SU-DHL-6 (cell line): Measurements from ENCODE around the gene NCEH1.

Source experiments
- H2AFZ ChIP-seq: fragments of 200-600 bp; sonication (generic); 2 replicates; pipeline ENCODE4 v1.6.1; 2014; ENCODE audit warnings: low read depth, mild to moderate bottlenecking, moderate library complexity, mixed read lengths, antibody characterized with exemption, low read length; ENCODE audit not compliant: severe bottlenecking
- H3F3A ChIP-seq: fragments of 200-600 bp; shearing (Covaris generic); 2 replicates; pipeline ENCODE4 v1.6.0; 2016; ENCODE audit warnings: antibody characterized with exemption, mild to moderate bottlenecking; ENCODE audit not compliant: insufficient read depth
- H3K27ac ChIP-seq: fragments of 200-600 bp; sonication (generic); 2 replicates; pipeline ENCODE4 v1.5.1; 2016; ENCODE audit warnings: low read depth, mild to moderate bottlenecking, low read length, moderate library complexity, mixed read lengths
- H3K27me3 ChIP-seq: fragments of 200-600 bp; sonication (generic), shearing (Covaris generic); 2 replicates; pipeline ENCODE4 v1.6.0; 2014; ENCODE audit warnings: mild to moderate bottlenecking, low read length
- H3K36me3 ChIP-seq: fragments of 200-600 bp; sonication (generic); 2 replicates; pipeline ENCODE4 v1.6.1; 2014; ENCODE audit warnings: mild to moderate bottlenecking, low read length, mixed read lengths
- H3K4me2 ChIP-seq: fragments of 300-600, 200-600 bp; shearing (Covaris generic), sonication (generic); 2 replicates; pipeline ENCODE4 v1.6.0; 2014; ENCODE audit warnings: low read length, low read depth, mild to moderate bottlenecking; ENCODE audit not compliant: poor library complexity, severe bottlenecking
- H3K4me3 ChIP-seq: fragments of 200-600 bp; sonication (generic); 2 replicates; pipeline ENCODE4 v1.5.1; 2014; ENCODE audit warnings: antibody characterized with exemption, low read length, mild to moderate bottlenecking, mixed read lengths; ENCODE audit not compliant: insufficient read depth, poor library complexity, severe bottlenecking
- H3K79me2 ChIP-seq: fragments of 200-600 bp; sonication (generic); 2 replicates; pipeline ENCODE4 v1.6.1; 2014; ENCODE audit warnings: mild to moderate bottlenecking, low read length, moderate library complexity; ENCODE audit not compliant: insufficient read depth
- H3K9ac ChIP-seq: fragments of 200-600 bp; sonication (generic); 2 replicates; pipeline ENCODE4 v1.7.0; 2014; ENCODE audit warnings: mild to moderate bottlenecking, low read length
- H3K9me2 ChIP-seq: fragments of 200-600 bp; sonication (generic); replicated peaks from 2 replicates; pipeline ENCODE4 v1.6.1; 2014; ENCODE audit warnings: low read length; ENCODE audit not compliant: insufficient read depth
- H3K9me3 ChIP-seq: fragments of 200-600 bp; sonication (generic); 2 replicates; pipeline ENCODE4 v1.6.1; 2014; ENCODE audit warnings: low read length, mixed read lengths; ENCODE audit not compliant: insufficient read depth
- H4K20me1 ChIP-seq: fragments of 200-600 bp; sonication (generic); 2 replicates; pipeline ENCODE4 v1.6.1; 2014; ENCODE audit warnings: low read depth, mild to moderate bottlenecking, antibody characterized with exemption, low read length, moderate library complexity, mixed read lengths
- CTCF ChIP-seq: fragments of 200-600 bp; sonication (generic); IDR thresholded peaks from one replicate; pipeline ENCODE4 v1.5.1; 2017; ENCODE audit warnings: antibody characterized with exemption, mild to moderate bottlenecking, low read length, moderate library complexity; ENCODE audit not compliant: insufficient read depth, poor library complexity, severe bottlenecking
- EZH2phosphoT487 ChIP-seq: fragments of 200-600 bp; sonication (generic), shearing (Covaris generic); conservative IDR thresholded peaks from 2 replicates; pipeline ENCODE4 v1.6.1; 2018; ENCODE audit warnings: mild to moderate bottlenecking, antibody characterized with exemption, low read length, moderate library complexity, mixed read lengths

NCEH1 gene

GRCh38 chr3:172614340-172615274 lies 96.3 kb downstream of the NCEH1 start:
- Histone ChIP-seq H3K9ac (no peak overlapping the region), H2AFZ (no peak overlapping the region), H4K20me1 (no peaks in the 10 kb centered on the region), H3K36me3 (no peaks in the 10 kb centered on the region), H3K9me2 (no peaks in the 10 kb centered on the region), H3F3A (no peaks in the 10 kb centered on the region), H3K27me3 (no peaks in the 10 kb centered on the region), H3K27ac (no peak overlapping the region), H3K4me3 (no peak overlapping the region), H3K9me3 (peaks cover 3% of the 10 kb centered on the region; the same call in 1 of the 2 replicates), H3K4me2 (no peak overlapping the region), H3K79me2 (no peaks in the 10 kb centered on the region)
- TF ChIP-seq EZH2phosphoT487 (no peak), CTCF (no peak)

GRCh38 chr3:172613845-172614244 lies 97.0 kb downstream of the NCEH1 start:
- Histone ChIP-seq H4K20me1 (no peaks in the 10 kb centered on the region), H3K27me3 (no peaks in the 10 kb centered on the region), H3K79me2 (no peaks in the 10 kb centered on the region), H3K4me2 (no peak overlapping the region), H3K9me3 (peaks cover 3% of the 10 kb centered on the region; the same call in 1 of the 2 replicates), H3F3A (no peaks in the 10 kb centered on the region), H3K27ac (no peak overlapping the region), H2AFZ (no peak overlapping the region), H3K4me3 (no peak overlapping the region), H3K36me3 (no peaks in the 10 kb centered on the region), H3K9ac (no peak overlapping the region), H3K9me2 (no peaks in the 10 kb centered on the region)
- TF ChIP-seq CTCF (no peak), EZH2phosphoT487 (no peak)

- H3K4me3 ChIP-seq = no peak overlapping the region
Observed at GRCh38 chr3:172612871-172613678, 97.8 kb downstream of the NCEH1 start.

More at GRCh38 chr3:172612871-172613678, 97.8 kb downstream of the NCEH1 start:
- no peaks in the 10 kb centered on the region for H4K20me1 ChIP-seq
- H3K27ac ChIP-seq = no peak overlapping the region
- no peak overlapping the region for H2AFZ ChIP-seq
- H3K9ac ChIP-seq = no peak overlapping the region
- H3K36me3 ChIP-seq = no peaks in the 10 kb centered on the region
- peaks cover 3% of the 10 kb centered on the region; the same call in 1 of the 2 replicates for H3K9me3 ChIP-seq
- H3K4me2 ChIP-seq = no peak overlapping the region
- no peaks in the 10 kb centered on the region for H3K79me2 ChIP-seq
- TF ChIP-seq CTCF (no peak), EZH2phosphoT487 (no peak)
- H3K27me3 ChIP-seq = no peaks in the 10 kb centered on the region
- no peaks in the 10 kb centered on the region for H3F3A ChIP-seq
- H3K9me2 ChIP-seq = no peaks in the 10 kb centered on the region
